ENCODE results near the gene ARSK.

Gene ARSK, protein sequence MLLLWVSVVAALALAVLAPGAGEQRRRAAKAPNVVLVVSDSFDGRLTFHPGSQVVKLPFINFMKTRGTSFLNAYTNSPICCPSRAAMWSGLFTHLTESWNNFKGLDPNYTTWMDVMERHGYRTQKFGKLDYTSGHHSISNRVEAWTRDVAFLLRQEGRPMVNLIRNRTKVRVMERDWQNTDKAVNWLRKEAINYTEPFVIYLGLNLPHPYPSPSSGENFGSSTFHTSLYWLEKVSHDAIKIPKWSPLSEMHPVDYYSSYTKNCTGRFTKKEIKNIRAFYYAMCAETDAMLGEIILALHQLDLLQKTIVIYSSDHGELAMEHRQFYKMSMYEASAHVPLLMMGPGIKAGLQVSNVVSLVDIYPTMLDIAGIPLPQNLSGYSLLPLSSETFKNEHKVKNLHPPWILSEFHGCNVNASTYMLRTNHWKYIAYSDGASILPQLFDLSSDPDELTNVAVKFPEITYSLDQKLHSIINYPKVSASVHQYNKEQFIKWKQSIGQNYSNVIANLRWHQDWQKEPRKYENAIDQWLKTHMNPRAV

DNA sequence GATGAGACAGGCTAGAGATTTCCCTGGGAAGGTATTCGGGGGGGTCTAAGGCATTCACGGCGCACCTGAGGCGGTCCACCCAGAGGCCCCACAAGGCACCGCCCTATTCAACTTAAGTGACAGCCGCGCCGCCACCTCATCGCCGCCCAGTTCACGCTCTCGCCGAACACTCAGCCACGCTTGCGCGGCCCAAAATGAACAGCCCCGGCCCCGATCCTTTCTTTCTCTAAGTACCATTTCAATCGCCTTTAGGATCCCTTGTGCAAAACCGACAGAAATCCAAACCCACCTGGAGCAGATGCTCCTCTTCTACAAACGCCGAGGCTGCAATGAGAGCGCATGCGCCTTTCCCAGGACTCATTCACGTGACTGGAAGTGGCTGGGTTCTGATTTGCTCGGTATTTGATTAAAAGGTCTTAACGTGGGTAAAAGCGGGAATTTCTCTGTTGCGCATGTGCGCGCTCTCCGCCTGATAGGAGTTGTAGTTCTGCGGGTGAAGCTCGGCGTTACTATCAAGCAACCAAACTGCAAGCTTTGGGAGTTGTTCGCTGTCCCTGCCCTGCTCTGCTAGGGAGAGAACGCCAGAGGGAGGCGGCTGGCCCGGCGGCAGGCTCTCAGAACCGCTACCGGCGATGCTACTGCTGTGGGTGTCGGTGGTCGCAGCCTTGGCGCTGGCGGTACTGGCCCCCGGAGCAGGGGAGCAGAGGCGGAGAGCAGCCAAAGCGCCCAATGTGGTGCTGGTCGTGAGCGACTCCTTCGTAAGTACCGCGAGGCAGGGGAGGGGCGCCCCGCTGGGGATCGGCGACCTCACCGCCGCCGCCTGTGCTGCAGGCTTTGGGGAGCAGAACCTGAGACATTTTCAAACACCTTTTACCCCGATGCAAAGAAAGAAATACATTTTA, at the start of gene ARSK, which contains the start of gene SKIC3:
Gene ARSK, plus strand, starts transcription at position 455 of the 902 bp plus-strand sequence. Its CDS starts 178 bp downstream, at position 633.
Gene SKIC3, minus strand, starts transcription at position 331 of the 902 bp plus-strand sequence. CDS start 7,827 bp downstream, outside the sequence.
- Mint-ChIP-seq H3K9me3 (no peaks in the 10 kb centered on the region), H3K27ac (ENCODE audit: low read depth) (peak within 1 kb of the TSS; percentile 89), H3K4me3 (peak within 1 kb of the TSS; percentile 90), H3K4me1 (peaks cover 30% of the 10 kb centered on the region), H3K27me3 (no peaks in the 10 kb centered on the region), H3K36me3 (ENCODE audit: insufficient read depth) (peaks cover 16% of the 10 kb centered on the region)
- peak; percentile 87 for ATAC-seq (replicated peaks; ENCODE audit: extremely low read depth, poor library complexity, severe bottlenecking)
- DNase-seq (ENCODE audit: low spot score in 2 of 2) = peak; percentile 86 to 90

DNA sequence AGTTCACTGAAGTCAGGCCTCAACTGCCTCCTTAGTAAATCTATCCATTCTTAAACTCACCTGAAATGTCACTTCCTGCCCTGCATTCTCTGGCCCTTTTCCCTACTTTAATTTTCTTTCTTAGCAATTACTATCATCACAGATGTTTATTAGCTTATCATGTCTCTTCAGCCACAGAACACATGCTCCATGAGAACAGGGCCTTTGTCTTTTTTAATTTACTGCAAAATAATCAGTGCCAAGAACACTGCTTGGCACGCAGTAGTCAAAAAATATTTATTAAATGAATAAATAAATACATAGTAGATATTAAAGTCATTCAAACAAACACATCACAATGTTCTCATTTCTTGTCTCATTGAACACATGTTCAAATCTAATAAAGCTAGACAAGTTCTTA, 46.4 kb upstream of the ARSK start:
- DNase-seq (ENCODE audit: low spot score in 2 of 2) (no peak), ATAC-seq (replicated peaks; ENCODE audit: extremely low read depth, poor library complexity, severe bottlenecking) (no peak)
- Mint-ChIP-seq H3K4me1 (no peaks in the 10 kb centered on the region), H3K36me3 (ENCODE audit: insufficient read depth) (peaks cover 53% of the 10 kb centered on the region), H3K9me3 (no peaks in the 10 kb centered on the region), H3K27ac (ENCODE audit: low read depth) (no peak overlapping the region), H3K4me3 (no peak overlapping the region), H3K27me3 (no peaks in the 10 kb centered on the region)

DNA sequence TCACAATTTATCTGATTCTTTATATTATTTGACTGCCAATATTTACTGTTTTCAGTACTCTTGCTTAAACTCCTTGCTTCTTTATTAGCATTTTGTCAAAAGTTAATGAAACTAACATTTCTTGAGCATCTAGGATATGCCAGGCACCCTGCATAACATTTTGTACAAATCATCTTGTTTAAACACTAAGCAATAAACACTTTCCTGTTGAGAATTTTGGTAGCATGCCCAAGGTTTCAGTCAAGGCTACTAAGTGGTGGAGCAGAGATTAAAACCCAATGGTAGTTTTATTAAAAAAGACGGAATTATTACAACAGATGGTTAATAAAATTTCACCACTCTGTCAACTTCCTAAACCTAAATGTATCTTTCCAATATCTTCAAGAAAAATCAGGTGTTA, 43.3 kb upstream of the ARSK start:
- DNase-seq (ENCODE audit: low spot score in 2 of 2) (no peak), ATAC-seq (replicated peaks; ENCODE audit: extremely low read depth, poor library complexity, severe bottlenecking) (no peak)
- Mint-ChIP-seq H3K36me3 (ENCODE audit: insufficient read depth) (peaks cover 53% of the 10 kb centered on the region), H3K9me3 (no peaks in the 10 kb centered on the region), H3K27ac (ENCODE audit: low read depth) (no peak overlapping the region), H3K27me3 (no peaks in the 10 kb centered on the region), H3K4me1 (no peaks in the 10 kb centered on the region), H3K4me3 (no peak overlapping the region)

DNA sequence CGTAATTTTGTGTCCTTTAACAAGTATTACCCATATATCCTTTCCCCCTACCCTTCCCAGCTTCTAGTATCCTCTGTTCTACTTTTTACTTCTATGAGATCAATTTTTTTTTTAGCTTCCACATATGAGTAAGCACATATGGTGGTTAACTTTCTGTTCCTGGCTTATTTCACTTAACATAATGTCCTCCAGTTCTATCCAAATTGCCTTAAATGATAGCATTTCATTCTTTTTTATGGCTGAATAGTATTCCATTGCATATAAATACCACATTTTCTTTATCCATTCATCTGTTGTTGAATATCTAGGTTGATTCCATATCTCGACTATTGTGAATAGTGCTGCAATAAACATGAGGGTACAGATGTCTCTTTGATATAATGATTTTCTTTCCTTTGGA, 36.5 kb upstream of the ARSK start:
- no peak overlapping the region for H3K4me3 Mint-ChIP-seq
- no peak for DNase-seq (ENCODE audit: low spot score in 2 of 2)
- peaks cover 5% of the 10 kb centered on the region for H3K4me1 Mint-ChIP-seq
- no peaks in the 10 kb centered on the region for H3K9me3 Mint-ChIP-seq
- no peaks in the 10 kb centered on the region for H3K27me3 Mint-ChIP-seq
- no peak for ATAC-seq (replicated peaks; ENCODE audit: extremely low read depth, poor library complexity, severe bottlenecking)
- H3K27ac Mint-ChIP-seq (ENCODE audit: low read depth) = peak overlapping the region; percentile 43
- H3K36me3 Mint-ChIP-seq (ENCODE audit: insufficient read depth) = peaks cover 47% of the 10 kb centered on the region

DNA sequence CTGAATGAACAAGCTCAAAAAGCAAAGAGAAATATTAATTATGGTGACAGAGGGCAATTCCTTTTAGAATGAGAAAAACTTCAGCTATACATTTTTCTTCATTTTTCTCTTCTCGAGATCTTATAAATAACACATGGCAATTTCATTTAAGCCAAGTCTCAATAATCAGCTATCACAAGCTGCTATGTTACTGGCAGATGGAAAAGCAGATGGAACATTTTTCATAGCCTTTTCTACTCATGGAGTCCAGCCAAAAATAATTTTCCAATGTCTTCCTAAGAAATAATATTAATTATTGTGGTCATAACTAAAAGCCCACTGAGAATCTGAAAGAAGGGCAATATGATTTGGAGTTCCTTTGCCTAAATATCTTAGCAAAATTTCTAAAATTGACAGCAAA, 35.8 kb upstream of the ARSK start:
- Mint-ChIP-seq H3K36me3 (ENCODE audit: insufficient read depth) (peaks cover 46% of the 10 kb centered on the region), H3K27ac (ENCODE audit: low read depth) (peak overlapping the region; percentile 43), H3K27me3 (no peaks in the 10 kb centered on the region), H3K4me3 (no peak overlapping the region), H3K4me1 (peaks cover 5% of the 10 kb centered on the region), H3K9me3 (no peaks in the 10 kb centered on the region)
- no peak for DNase-seq (ENCODE audit: low spot score in 2 of 2)
- no peak for ATAC-seq (replicated peaks; ENCODE audit: extremely low read depth, poor library complexity, severe bottlenecking)

DNA sequence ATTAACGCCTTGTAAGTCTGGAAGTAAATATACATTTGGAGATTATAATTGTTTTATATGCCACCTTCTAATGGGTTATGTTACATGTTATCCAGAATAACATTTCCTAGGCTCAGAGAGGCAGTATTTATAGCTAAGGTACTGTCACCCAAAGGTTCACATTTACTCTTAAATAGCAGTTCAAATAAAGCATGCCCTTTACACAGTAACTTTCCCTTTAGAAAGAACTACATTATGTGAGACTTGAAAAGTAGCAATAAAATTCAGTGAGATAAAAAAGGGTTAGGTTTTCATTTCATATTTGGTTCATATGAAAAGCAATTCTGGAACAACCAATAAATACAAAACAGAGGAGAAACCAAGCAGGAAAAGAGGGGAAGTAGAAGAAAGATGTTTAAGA, 35.2 kb upstream of the ARSK start:
- H3K36me3 Mint-ChIP-seq (ENCODE audit: insufficient read depth) = peaks cover 49% of the 10 kb centered on the region
- no peaks in the 10 kb centered on the region for H3K27me3 Mint-ChIP-seq
- H3K4me1 Mint-ChIP-seq = peaks cover 5% of the 10 kb centered on the region
- ATAC-seq (replicated peaks; ENCODE audit: extremely low read depth, poor library complexity, severe bottlenecking) (no peak), DNase-seq (ENCODE audit: low spot score in 2 of 2) (no peak)
- no peak overlapping the region for H3K27ac Mint-ChIP-seq (ENCODE audit: low read depth)
- no peak overlapping the region for H3K4me3 Mint-ChIP-seq
- H3K9me3 Mint-ChIP-seq = no peaks in the 10 kb centered on the region

DNA sequence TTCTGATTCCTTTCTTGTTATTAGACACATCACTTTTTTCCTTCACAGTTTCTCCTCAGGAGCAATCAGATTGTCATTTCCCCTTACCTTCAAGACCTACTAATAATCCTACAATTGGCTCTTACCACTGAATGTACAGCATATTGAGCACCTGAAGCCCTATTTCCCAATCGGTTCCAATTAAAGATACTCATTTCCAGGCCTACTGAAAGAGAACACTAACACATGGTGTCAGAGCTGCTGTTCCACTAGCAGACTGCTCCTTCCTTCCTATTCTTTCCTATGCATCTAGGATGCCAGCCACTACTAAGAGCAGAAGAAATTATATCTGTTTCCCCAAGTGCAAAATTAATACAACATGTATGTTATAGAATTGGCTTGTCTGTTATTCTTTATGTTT, 34.7 kb upstream of the ARSK start:
- no peak overlapping the region for H3K4me3 Mint-ChIP-seq
- DNase-seq (ENCODE audit: low spot score in 2 of 2) (no peak), ATAC-seq (replicated peaks; ENCODE audit: extremely low read depth, poor library complexity, severe bottlenecking) (no peak)
- no peaks in the 10 kb centered on the region for H3K27me3 Mint-ChIP-seq
- peaks cover 5% of the 10 kb centered on the region for H3K4me1 Mint-ChIP-seq
- no peaks in the 10 kb centered on the region for H3K9me3 Mint-ChIP-seq
- peaks cover 46% of the 10 kb centered on the region for H3K36me3 Mint-ChIP-seq (ENCODE audit: insufficient read depth)
- H3K27ac Mint-ChIP-seq (ENCODE audit: low read depth) = no peak overlapping the region

DNA sequence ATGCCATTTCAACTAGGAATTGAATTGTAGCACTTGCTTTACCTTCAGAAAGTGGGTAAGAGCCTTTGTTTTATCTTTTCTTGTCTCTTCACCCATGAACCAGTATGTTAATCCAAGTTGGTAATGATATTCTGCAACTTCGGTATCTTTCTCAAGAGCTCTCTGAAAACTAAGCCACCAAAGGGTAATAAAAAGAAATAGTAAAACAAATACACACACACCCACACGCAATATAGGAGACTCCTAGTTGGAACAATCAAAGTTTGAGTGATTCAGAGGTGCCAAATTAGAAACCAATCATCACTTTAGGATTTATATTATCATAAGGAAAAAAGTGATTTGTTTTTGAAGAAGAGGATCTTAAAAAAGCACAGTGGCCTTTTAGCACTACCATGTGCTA, 30.5 kb upstream of the ARSK start:
- H3K36me3 Mint-ChIP-seq (ENCODE audit: insufficient read depth) = peaks cover 42% of the 10 kb centered on the region

DNA sequence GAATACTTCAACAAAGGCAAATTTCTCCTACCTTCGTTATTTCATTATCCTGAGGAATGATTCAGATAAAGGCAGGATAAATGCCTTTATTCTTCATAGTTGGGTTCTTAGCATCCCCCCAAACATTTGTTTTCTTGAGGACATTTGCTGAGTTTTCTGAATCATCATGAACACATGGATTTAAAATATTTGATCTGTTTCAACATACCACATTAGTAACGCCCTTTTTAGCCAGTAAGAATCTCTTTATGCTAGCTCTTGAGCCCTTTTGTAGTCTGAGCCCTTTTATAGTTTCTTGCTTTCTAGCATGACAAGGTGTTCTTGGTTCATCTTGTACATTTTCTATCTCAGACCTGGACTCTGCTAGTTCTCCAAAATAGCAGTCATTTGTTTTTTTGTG, 28.0 kb upstream of the ARSK start:
- no peaks in the 10 kb centered on the region for H3K9me3 Mint-ChIP-seq
- H3K4me3 Mint-ChIP-seq = no peak overlapping the region
- ATAC-seq (replicated peaks; ENCODE audit: extremely low read depth, poor library complexity, severe bottlenecking) (no peak), DNase-seq (ENCODE audit: low spot score in 2 of 2) (no peak)
- H3K27ac Mint-ChIP-seq (ENCODE audit: low read depth) = no peak overlapping the region
- peaks cover 5% of the 10 kb centered on the region for H3K4me1 Mint-ChIP-seq
- no peaks in the 10 kb centered on the region for H3K27me3 Mint-ChIP-seq
- H3K36me3 Mint-ChIP-seq (ENCODE audit: insufficient read depth) = peaks cover 42% of the 10 kb centered on the region

More for the DNA sequence above, 30.5 kb upstream of the ARSK start:
- DNase-seq (ENCODE audit: low spot score in 2 of 2) (no peak), ATAC-seq (replicated peaks; ENCODE audit: extremely low read depth, poor library complexity, severe bottlenecking) (no peak)
- Mint-ChIP-seq H3K27me3 (no peaks in the 10 kb centered on the region), H3K27ac (ENCODE audit: low read depth) (no peak overlapping the region), H3K9me3 (no peaks in the 10 kb centered on the region), H3K4me1 (peaks cover 5% of the 10 kb centered on the region), H3K4me3 (no peak overlapping the region)

DNA sequence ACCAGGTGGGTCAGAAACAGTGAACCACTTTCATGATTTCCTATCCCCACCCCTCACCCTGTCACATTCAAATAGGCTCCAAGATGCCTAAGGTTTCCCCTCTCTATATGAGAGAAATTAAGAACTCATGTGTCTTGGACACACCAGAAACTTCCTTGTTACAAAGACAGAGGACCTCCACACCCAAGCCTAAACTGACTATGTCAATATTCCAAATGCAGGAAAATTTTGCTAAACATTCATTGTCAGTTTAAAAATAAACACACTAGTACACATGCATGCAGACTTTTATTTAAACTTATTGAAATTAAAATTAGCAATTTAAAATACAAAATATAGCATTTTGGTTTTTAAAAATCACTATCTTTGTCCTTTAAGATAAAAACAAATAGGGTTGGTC, 26.3 kb upstream of the ARSK start:
- H3K4me1 Mint-ChIP-seq = no peaks in the 10 kb centered on the region
- peaks cover 45% of the 10 kb centered on the region for H3K36me3 Mint-ChIP-seq (ENCODE audit: insufficient read depth)
- ATAC-seq (replicated peaks; ENCODE audit: extremely low read depth, poor library complexity, severe bottlenecking) (no peak), DNase-seq (ENCODE audit: low spot score in 2 of 2) (no peak)
- H3K27me3 Mint-ChIP-seq = no peaks in the 10 kb centered on the region
- H3K4me3 Mint-ChIP-seq = no peak overlapping the region
- no peaks in the 10 kb centered on the region for H3K9me3 Mint-ChIP-seq
- no peak overlapping the region for H3K27ac Mint-ChIP-seq (ENCODE audit: low read depth)

DNA sequence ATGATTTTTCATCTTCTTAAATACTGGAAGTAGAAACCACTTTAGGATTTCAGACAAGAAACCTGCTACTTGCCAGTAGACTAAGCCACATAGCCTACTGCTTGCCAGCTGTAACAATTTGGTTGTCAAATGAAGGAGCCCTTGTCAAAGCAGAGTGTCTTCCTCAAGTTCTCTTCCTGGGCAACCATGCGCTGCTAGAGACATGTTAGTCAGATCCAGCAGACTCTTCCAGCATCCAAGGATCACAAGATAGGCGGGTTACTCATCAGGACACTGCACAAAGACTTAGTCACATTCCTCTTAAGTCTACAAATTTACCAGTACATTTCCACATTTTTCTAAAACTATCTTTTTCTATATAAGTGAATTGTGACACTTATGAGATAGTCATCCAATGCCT, 24.5 kb upstream of the ARSK start:
- H3K4me3 Mint-ChIP-seq = no peak overlapping the region
- no peak overlapping the region for H3K27ac Mint-ChIP-seq (ENCODE audit: low read depth)
- peaks cover 12% of the 10 kb centered on the region for H3K4me1 Mint-ChIP-seq
- DNase-seq (ENCODE audit: low spot score in 2 of 2) = no peak
- H3K27me3 Mint-ChIP-seq = no peaks in the 10 kb centered on the region
- no peak for ATAC-seq (replicated peaks; ENCODE audit: extremely low read depth, poor library complexity, severe bottlenecking)
- H3K9me3 Mint-ChIP-seq = no peaks in the 10 kb centered on the region
- peaks cover 51% of the 10 kb centered on the region for H3K36me3 Mint-ChIP-seq (ENCODE audit: insufficient read depth)

DNA sequence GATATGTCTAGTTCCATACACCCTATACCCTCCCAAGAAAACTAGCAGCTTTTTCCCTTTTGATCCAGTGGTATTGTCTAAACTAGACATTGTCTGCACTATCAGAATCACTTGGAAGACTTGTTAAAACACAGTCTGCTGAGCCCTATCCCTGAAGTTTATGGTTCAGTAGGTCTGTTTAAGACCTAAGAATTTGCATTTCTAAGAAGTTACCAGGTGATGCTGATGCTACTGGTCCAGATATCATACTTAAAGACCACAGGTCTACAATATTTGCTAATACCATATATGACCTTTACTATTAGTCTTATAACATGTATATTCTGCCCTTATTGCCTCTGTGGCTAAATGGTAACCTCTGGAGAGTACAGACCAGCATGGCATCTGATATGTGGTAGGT, 23.4 kb upstream of the ARSK start:
- no peak overlapping the region for H3K4me3 Mint-ChIP-seq
- ATAC-seq (replicated peaks; ENCODE audit: extremely low read depth, poor library complexity, severe bottlenecking) (no peak), DNase-seq (ENCODE audit: low spot score in 2 of 2) (no peak)
- no peaks in the 10 kb centered on the region for H3K9me3 Mint-ChIP-seq
- H3K36me3 Mint-ChIP-seq (ENCODE audit: insufficient read depth) = peaks cover 52% of the 10 kb centered on the region
- H3K27ac Mint-ChIP-seq (ENCODE audit: low read depth) = no peak overlapping the region
- peaks cover 16% of the 10 kb centered on the region for H3K4me1 Mint-ChIP-seq
- H3K27me3 Mint-ChIP-seq = no peaks in the 10 kb centered on the region
